ENCODE data around the gene GNA15. TPM values are rescaled to one million over a fixed set of nuclear protein-coding genes. Genes with fewer than 3 reads are reported as not detected.

GNA15 gene
- total RNA-seq, 2 experiments from 2014 or later = 44.1 to 45.5 TPM

DNA sequence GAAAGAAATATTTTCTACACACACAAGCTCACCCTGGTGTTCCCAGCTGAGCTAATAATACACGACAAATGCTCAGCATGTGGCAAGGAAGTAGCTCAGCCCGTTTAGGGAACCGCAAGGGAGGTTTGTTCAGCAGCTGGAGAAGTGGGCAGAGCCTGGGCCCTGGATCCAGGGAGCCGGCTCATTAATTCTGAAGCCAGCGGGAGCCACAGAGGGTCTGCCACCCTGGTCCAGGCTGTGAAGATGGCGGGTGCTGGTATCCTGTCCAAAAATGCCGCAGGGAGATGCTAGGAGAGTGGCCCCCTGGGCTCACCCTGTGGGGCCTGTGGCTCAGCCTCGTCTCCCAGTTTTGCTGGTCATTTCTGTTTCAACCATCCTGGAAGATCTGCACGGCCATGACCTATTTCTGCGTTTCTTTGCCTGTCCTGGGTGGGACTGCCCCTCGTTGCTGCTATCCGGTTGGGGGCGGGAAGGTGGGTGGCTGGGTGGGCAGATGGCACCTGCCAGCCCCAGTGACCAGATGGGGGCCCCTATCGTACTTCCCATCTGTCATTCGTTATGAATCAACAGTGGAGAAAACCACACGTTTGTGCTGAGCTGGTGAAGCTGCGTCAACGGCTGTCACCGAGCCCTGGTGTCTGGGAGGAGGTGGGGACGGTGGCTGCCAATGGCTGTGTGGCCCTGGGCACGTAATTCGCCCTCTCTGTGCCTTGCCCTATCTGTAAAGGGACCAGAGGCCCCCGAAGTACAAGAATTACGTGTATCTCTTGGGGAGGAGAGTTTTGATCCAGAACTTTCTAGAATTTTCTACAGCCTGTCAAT lies 2.7 kb upstream of the GNA15 start:
- Mint-ChIP-seq H3K9me3 (no peaks in the 10 kb centered on the region), H3K36me3 (ENCODE audit: low read depth) (peaks cover 4% of the 10 kb centered on the region), H3K27me3 (peaks cover 10% of the 10 kb centered on the region), H3K27ac (peak overlapping the region; percentile 88), H3K4me3 (peak overlapping the region; percentile 45), H3K4me1 (ENCODE audit: low read depth) (peaks cover 32% of the 10 kb centered on the region)
- TF ChIP-seq, protein P1, sequence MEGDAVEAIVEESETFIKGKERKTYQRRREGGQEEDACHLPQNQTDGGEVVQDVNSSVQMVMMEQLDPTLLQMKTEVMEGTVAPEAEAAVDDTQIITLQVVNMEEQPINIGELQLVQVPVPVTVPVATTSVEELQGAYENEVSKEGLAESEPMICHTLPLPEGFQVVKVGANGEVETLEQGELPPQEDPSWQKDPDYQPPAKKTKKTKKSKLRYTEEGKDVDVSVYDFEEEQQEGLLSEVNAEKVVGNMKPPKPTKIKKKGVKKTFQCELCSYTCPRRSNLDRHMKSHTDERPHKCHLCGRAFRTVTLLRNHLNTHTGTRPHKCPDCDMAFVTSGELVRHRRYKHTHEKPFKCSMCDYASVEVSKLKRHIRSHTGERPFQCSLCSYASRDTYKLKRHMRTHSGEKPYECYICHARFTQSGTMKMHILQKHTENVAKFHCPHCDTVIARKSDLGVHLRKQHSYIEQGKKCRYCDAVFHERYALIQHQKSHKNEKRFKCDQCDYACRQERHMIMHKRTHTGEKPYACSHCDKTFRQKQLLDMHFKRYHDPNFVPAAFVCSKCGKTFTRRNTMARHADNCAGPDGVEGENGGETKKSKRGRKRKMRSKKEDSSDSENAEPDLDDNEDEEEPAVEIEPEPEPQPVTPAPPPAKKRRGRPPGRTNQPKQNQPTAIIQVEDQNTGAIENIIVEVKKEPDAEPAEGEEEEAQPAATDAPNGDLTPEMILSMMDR (IDR thresholded peaks at IDR 0.05) = no peak
- ChIA-PET CTCF (interaction anchor here (1.6 to 10.9 kb wide), 4 partner anchors 13 to 29 kb away, joined by 6 to 137 read pairs (median 18); no protein-coding TSS in a partner anchor), POLR2A (interaction anchor here (0.5 to 1.2 kb wide), 4 partner anchors 30 to 1243 kb away, joined by 3 to 4 read pairs (median 3); no protein-coding TSS in a partner anchor)
- intact Hi-C loops (cut with micrococcal nuclease) = no loop called here
- peak; percentile 96 for DNase-seq
- peak; percentile 98 for ATAC-seq

DNA sequence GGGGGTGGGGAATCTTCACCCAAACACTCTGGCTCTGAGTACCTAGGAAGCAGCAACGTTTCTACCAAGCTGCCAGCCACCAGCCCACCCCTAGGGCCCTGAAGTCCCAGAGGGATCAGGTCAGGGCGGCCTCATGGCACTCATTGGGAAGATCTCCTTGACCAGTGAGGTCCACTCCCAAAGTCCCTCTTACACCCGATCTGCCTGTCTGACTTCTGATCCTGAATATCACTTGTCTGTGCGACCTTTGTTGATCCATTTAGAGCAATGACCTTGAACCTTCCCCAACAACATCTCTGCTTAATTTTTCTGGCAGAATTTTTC lies 2.1 kb upstream of the GNA15 start:
- H3K36me3 Mint-ChIP-seq (ENCODE audit: low read depth) = peaks cover 4% of the 10 kb centered on the region
- intact Hi-C loops (cut with micrococcal nuclease) = no loop called here
- H3K9me3 Mint-ChIP-seq = no peaks in the 10 kb centered on the region
- H3K27me3 Mint-ChIP-seq = peaks cover 10% of the 10 kb centered on the region
- TF ChIP-seq, protein P1 (IDR thresholded peaks at IDR 0.05) = no peak
- ChIA-PET POLR2A (interaction anchor here (0.9 to 1.0 kb wide), 2 partner anchors 46 to 98 kb away, joined by 3 read pairs; no protein-coding TSS in a partner anchor), CTCF (interaction anchor here (1.6 to 10.9 kb wide), 3 partner anchors 12 to 29 kb away, joined by 6 to 137 read pairs (median 24); no protein-coding TSS in a partner anchor)
- H3K4me1 Mint-ChIP-seq (ENCODE audit: low read depth) = peaks cover 32% of the 10 kb centered on the region
- DNase-seq (no peak), ATAC-seq (no peak)
- H3K27ac Mint-ChIP-seq = peak overlapping the region; percentile 88
- peak overlapping the region; percentile 45 for H3K4me3 Mint-ChIP-seq

DNA sequence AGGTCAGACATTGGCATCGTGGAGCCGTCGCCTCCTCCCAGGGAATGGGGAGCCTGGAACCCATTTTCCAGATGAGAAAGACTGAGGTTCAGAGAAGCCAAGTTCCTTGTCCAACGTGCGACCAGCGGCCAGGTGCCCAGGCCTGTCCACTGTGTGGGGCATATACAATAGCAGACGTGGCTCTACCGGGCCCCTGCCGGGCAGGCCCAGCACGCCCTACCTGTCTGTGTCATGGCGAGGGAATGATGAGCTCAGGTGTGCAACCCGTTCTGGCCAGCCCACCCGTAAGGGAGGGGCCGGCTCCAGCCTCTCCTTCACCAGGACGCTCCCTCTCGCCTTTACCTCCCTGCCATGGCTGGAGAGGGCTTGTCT lies 837 bp downstream of the GNA15 start:
- CTCF ChIA-PET = interaction anchor here (1.0 to 6.0 kb wide), 5 partner anchors 10 to 61 kb away, joined by 3 to 24 read pairs (median 3); no protein-coding TSS in a partner anchor
- Mint-ChIP-seq H3K9me3 (peaks cover 6% of the 10 kb centered on the region), H3K4me1 (ENCODE audit: low read depth) (peaks cover 38% of the 10 kb centered on the region), H3K4me3 (peak overlapping the region; percentile 74), H3K27ac (peak overlapping the region; percentile 25), H3K36me3 (ENCODE audit: low read depth) (peaks cover 12% of the 10 kb centered on the region), H3K27me3 (peaks cover 10% of the 10 kb centered on the region)
- POLR2A ChIA-PET = interaction anchor here (0.6 to 1.0 kb wide), 2 partner anchors 43 to 101 kb away, joined by 3 read pairs; no protein-coding TSS in a partner anchor
- ATAC-seq (no peak), DNase-seq (no peak)
- TF ChIP-seq, protein P1 (IDR thresholded peaks at IDR 0.05) = no peak
- intact Hi-C loops (cut with micrococcal nuclease) = no loop called here

DNA sequence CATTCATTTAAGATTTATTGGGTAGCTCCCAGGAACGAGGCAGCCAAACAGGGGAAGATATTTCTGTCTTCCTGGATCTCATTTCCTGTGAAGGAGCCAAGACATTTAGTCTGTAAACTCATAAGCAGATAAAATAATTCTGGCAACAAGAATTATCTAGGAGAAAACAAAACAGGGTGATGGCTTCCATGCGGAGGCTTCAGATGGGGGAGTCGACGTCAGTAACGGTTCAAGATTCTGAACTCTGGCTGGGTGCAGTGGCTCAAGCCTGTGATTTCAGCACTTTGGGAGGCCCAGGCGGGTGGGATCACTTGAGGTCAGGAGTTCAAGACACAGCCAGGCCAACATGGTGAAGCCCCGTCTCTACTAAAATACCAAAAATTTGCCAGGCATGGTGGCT lies 1.3 kb downstream of the GNA15 start:
- TF ChIP-seq, protein P1 (IDR thresholded peaks at IDR 0.05) = no peak
- ChIA-PET CTCF (interaction anchor here (1.0 to 6.0 kb wide), 4 partner anchors 10 to 62 kb away, joined by 3 to 24 read pairs (median 4); no protein-coding TSS in a partner anchor), POLR2A (interaction anchor here (0.6 to 1.0 kb wide), 2 partner anchors 43 to 101 kb away, joined by 3 read pairs; no protein-coding TSS in a partner anchor)
- ATAC-seq (no peak), DNase-seq (no peak)
- Mint-ChIP-seq H3K36me3 (ENCODE audit: low read depth) (peaks cover 12% of the 10 kb centered on the region), H3K4me1 (ENCODE audit: low read depth) (peaks cover 42% of the 10 kb centered on the region), H3K27me3 (peaks cover 10% of the 10 kb centered on the region), H3K4me3 (peak overlapping the region; percentile 74), H3K9me3 (peaks cover 6% of the 10 kb centered on the region), H3K27ac (peak overlapping the region; percentile 25)
- intact Hi-C loops (cut with micrococcal nuclease) = no loop called here
